ENCODE results near the gene PAGR1.
A peak's percentile ranks its signal among the peaks of the same experiment; 100 is the strongest.
"Not testable (repeated sequence)": the region's sequence is repeated elsewhere in the genome, so short reads cannot be mapped to it uniquely, and the experiment has no call there.

The PAGR1 gene

GRCh38 chr16:29791845-29792807 is 23.8 kb upstream of the PAGR1 start:
- DNase-seq (ENCODE audit: low read depth) = no peak

- not testable (repeated sequence) for DNase-seq (ENCODE audit: low read depth)
Measured at GRCh38 chr16:29793153-29793552, 22.8 kb upstream of the PAGR1 start.

- DNase-seq (ENCODE audit: low read depth) = no peak
Measured at GRCh38 chr16:29794231-29794710, 21.7 kb upstream of the PAGR1 start.

GRCh38 chr16:29802416-29802935 is 13.5 kb upstream of the PAGR1 start:
- DNase-seq (ENCODE audit: low read depth) = no peak

GRCh38 chr16:29804020-29804419 is 11.9 kb upstream of the PAGR1 start:
- DNase-seq (ENCODE audit: low read depth) = no peak

- DNase-seq (ENCODE audit: low read depth) = no peak
Measured at GRCh38 chr16:29804455-29805231, 11.3 kb upstream of the PAGR1 start.

GRCh38 chr16:29805232-29806098 is 10.5 kb upstream of the PAGR1 start:
- DNase-seq (ENCODE audit: low read depth) = peak; percentile 93

- DNase-seq (ENCODE audit: low read depth) = no peak
Measured at GRCh38 chr16:29806099-29806579, 9.8 kb upstream of the PAGR1 start, which contains the start of gene MAZ. Gene MAZ (plus strand): TSS chr16:29806529. CDS start chr16:29806702, 173 bp downstream.

DNA sequence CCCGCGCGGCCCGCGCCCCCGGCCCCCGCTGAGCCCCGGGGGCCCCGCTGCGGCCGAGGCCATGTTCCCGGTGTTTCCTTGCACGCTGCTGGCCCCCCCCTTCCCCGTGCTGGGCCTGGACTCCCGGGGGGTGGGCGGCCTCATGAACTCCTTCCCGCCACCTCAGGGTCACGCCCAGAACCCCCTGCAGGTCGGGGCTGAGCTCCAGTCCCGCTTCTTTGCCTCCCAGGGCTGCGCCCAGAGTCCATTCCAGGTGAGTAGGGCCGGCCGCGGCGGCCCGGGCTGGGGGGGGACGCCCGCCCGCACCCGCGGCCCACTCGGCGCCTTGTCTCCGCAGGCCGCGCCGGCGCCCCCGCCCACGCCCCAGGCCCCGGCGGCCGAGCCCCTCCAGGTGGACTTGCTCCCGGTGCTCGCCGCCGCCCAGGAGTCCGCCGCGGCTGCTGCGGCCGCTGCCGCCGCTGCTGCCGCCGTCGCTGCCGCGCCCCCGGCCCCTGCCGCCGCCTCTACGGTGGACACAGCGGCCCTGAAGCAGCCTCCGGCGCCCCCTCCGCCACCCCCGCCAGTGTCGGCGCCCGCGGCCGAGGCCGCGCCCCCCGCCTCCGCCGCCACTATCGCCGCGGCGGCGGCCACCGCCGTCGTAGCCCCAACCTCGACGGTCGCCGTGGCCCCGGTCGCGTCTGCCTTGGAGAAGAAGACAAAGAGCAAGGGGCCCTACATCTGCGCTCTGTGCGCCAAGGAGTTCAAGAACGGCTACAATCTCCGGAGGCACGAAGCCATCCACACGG is 9.1 kb upstream of the PAGR1 start:
- no peak for DNase-seq (ENCODE audit: low read depth)

GRCh38 chr16:29807426-29808218 is 8.3 kb upstream of the PAGR1 start:
- peak; percentile 85 for DNase-seq (ENCODE audit: low read depth)

DNA sequence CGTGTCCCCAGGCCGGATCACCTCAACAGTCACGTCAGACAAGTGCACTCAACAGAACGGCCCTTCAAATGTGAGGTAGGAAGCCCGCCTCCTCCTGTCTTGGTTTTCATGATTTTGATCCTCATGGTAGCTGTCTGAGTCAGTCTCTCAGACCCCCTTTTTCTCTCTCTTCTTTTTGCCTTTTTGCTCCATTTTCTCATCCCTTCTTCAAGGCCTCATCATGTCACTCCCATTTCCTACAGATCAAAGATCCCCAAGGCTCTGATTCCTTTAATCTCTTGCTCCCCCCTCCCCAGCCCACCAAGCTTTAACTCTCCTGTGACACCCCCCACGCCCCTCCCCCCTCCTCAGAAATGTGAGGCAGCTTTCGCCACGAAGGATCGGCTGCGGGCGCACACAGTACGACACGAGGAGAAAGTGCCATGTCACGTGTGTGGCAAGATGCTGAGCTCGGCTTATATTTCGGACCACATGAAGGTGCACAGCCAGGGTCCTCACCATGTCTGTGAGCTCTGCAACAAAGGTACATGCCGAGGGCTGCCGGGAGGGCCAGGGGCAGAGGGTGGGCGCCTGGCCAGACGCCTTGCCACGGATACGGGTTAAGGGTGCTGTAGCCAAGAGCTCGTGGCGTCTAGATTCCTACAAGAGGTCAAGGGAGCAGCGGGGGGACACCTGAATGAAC is 7.6 kb upstream of the PAGR1 start:
- DNase-seq (ENCODE audit: low read depth) = no peak

- no peak for DNase-seq (ENCODE audit: low read depth)
Measured at GRCh38 chr16:29809031-29809747, 6.8 kb upstream of the PAGR1 start.

GRCh38 chr16:29809850-29810698 is 5.9 kb upstream of the PAGR1 start:
- no peak for DNase-seq (ENCODE audit: low read depth)

DNA sequence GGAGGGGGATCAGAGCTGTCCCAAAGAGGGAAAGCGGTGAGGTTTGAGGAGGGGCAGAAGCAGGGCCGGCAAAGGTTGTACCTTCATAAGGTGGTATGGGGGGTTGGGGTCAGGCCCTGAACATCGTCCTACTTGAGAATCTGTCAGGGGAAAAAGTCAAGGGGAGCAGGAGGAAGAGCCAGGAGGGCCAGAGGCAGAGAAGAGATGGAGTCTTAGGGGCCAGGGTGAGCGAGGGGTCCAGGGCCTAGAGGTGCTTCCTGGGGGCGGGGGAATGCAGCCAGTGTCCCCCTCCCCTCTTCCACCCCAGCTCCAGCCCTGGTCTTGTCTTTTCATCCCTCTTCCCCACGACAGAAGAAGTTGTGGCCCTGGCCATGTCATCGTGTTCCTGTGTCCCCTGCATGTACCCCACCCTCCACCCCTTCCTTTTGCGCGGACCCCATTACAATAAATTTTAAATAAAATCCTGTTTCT is 5.2 kb upstream of the PAGR1 start:
- no peak for DNase-seq (ENCODE audit: low read depth)

DNA sequence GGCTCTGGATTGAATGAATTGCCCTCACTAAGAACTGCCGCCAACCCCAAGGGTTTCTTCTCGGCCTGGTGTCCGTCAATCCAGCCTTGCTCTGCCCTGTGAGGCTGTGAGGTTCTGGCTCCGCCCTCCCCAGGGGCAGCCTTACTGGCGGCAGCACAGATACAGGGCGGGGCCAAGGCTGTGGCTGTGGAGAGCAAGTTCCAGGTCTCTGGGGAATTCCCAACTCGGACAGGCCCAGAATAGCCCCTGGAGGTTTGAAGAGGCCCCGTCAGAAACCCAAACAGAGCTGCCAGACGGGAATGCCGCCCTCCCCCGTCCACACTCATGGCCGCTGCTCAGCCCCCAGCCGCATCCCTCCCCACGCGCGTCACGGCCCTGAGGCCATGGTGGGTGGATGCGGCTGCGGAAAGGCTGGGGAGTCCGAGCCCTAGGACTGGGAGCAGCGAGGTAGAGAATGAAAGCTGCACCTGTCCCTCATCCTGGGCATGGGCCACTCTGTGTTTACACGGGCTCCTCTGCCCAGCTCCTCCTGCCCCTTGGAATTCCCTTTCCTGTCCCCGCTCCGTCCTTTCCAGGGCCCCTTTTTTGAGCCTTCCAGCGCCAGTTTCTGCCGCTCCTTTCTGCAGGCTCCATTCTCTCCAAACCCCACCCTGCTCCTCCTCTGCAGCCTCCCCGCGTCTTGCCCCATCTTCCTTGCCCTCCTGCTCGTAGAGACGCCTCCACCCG is 4.6 kb upstream of the PAGR1 start:
- DNase-seq (ENCODE audit: low read depth) = peak; percentile 97

GRCh38 chr16:29811896-29812665 is 3.9 kb upstream of the PAGR1 start, which contains the start of gene PRRT2:
Gene PRRT2 (plus strand): TSS chr16:29812193. CDS start chr16:29813055, 862 bp downstream.
- no peak for DNase-seq (ENCODE audit: low read depth)
